ENCODE results near the gene PPP1R8.

PPP1R8 gene

DNA sequence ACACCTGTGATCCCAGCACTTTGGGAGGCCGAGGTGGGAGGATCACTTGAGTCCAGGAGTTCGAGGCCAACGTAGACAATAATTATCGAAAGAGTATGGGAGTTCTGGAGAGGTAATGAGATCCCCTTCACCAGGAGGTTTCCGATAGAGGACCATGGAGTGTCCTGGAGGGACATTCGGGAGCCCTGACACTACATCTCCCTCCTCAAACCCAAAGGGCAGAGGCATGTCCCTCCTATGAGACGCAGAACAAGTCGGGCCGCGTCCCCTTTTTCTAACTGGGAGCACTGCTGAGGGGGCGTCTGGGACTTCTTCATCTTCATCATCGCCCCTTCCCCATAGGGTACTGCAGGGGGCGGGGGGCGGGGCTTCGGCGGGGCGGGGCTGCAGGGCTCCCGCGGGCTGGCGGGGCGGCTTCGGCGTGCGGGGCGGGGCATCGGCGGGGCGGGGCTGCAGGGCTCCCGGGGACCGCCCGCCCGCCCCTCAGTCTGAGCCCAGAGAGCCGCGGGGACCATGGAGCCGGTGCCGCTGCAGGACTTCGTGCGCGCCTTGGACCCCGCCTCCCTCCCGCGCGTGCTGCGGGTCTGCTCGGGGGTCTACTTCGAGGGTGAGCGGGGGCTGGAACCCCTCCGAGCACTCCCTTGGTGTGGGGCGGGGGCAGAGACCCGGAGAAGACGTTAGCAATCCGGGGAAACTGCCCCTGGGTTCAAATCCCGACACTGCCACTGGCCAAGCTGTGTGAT is 41.6 kb downstream of the PPP1R8 start, which contains the start of gene THEMIS2:
THEMIS2 (plus strand) TSS at position 486 of the 743 bp plus-strand sequence; CDS start at position 514, 28 bp downstream.
- Mint-ChIP-seq H3K27ac (peak within 1 kb of the TSS; percentile 100), H3K4me1 (peaks cover 38% of the 10 kb centered on the region), H3K36me3 (peaks cover 6% of the 10 kb centered on the region), H3K4me3 (peak within 1 kb of the TSS; percentile 98), H3K9me3 (no peaks in the 10 kb centered on the region), H3K27me3 (no peaks in the 10 kb centered on the region)
- DNase-seq (ENCODE audit: low spot score in 2 of 2): peak; percentile 64 to 65
- peak; percentile 57 for ATAC-seq (ENCODE audit: low read depth)

DNA sequence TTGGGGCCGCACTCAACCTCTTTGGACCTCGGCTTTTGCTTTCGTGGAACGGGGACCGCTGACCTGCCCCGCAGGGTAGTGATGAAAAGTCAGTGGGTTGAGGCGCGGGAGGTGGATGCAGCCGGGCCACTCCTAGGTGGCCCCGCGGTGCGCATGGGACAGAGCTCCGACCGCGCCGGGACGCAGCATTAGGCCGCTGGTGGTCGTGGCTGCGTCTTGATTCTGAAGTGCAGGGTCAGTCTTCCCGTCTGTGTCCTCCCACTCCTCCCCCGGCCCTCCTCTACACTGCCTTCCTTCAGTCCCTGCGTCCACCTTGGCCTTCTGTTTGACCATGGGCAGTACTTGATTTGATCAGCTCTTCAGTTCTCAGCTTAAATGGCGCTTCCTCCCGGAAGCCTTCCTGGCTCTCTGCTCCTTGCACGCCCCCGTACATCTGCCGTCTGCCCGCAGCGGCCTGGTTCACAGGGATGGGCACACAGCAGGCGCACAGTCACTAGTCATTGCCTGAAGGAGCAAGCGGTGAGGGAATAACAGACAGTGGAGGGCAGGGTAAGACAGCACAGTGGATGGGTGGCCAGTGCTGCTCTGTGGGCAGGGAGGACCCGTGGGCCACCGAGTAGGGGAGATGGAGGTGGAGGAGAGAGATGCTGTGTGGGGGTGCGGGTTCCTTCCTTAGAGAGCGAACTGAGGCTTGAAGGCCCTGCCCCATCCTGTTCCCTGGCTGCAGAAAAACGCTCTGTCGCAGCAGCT is 42.4 kb downstream of the PPP1R8 start:
- ATAC-seq (ENCODE audit: low read depth) (no peak), DNase-seq (ENCODE audit: low spot score in 2 of 2) (no peak)
- Mint-ChIP-seq H3K36me3 (peaks cover 6% of the 10 kb centered on the region), H3K9me3 (no peaks in the 10 kb centered on the region), H3K27ac (peak overlapping the region; percentile 100), H3K27me3 (no peaks in the 10 kb centered on the region), H3K4me1 (peaks cover 38% of the 10 kb centered on the region), H3K4me3 (peak overlapping the region; percentile 98)

- H3K36me3 Mint-ChIP-seq: peaks cover 14% of the 10 kb centered on the region
- H3K9me3 Mint-ChIP-seq: no peaks in the 10 kb centered on the region
- peak overlapping the region; percentile 100 for H3K27ac Mint-ChIP-seq
- peaks cover 41% of the 10 kb centered on the region for H3K4me1 Mint-ChIP-seq
- ATAC-seq (ENCODE audit: low read depth): no peak
- DNase-seq (ENCODE audit: low spot score in 2 of 2): no peak
- peak overlapping the region; percentile 98 for H3K4me3 Mint-ChIP-seq
- no peaks in the 10 kb centered on the region for H3K27me3 Mint-ChIP-seq
These were observed 43.2 kb downstream of the PPP1R8 start for GRCh38 chr1:27873671-27874384.

GRCh38 chr1:27876341-27877114 is 45.9 kb downstream of the PPP1R8 start:
- ATAC-seq (ENCODE audit: low read depth): no peak

DNA sequence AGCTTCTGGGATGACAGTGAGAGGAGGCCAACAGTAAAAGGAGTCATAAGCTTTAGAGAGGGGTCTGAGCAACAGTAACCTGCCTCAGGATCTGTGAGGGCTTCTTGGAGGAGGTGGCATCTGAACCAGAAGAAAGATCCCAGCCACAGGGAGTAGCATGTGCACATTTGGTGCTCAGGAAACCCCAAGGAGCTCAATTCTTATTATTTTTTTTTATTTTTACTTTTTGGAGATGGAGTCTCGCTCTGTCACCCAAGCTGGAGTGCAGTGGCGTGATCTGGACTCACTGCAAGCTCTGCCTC is 46.5 kb downstream of the PPP1R8 start:
- ATAC-seq (ENCODE audit: low read depth) (no peak), DNase-seq (ENCODE audit: low spot score in 2 of 2) (no peak)
- peaks cover 28% of the 10 kb centered on the region for H3K36me3 Mint-ChIP-seq
- no peaks in the 10 kb centered on the region for H3K27me3 Mint-ChIP-seq
- peak overlapping the region; percentile 100 for H3K27ac Mint-ChIP-seq
- H3K9me3 Mint-ChIP-seq: no peaks in the 10 kb centered on the region
- H3K4me3 Mint-ChIP-seq: peak overlapping the region; percentile 27
- peaks cover 38% of the 10 kb centered on the region for H3K4me1 Mint-ChIP-seq

More at GRCh38 chr1:27876341-27877114, 45.9 kb downstream of the PPP1R8 start:
- Mint-ChIP-seq H3K36me3 (peaks cover 23% of the 10 kb centered on the region), H3K4me3 (peak overlapping the region; percentile 27), H3K27me3 (no peaks in the 10 kb centered on the region), H3K27ac (peak overlapping the region; percentile 100), H3K4me1 (peaks cover 41% of the 10 kb centered on the region), H3K9me3 (no peaks in the 10 kb centered on the region)
- no peak for DNase-seq (ENCODE audit: low spot score in 2 of 2)

DNA sequence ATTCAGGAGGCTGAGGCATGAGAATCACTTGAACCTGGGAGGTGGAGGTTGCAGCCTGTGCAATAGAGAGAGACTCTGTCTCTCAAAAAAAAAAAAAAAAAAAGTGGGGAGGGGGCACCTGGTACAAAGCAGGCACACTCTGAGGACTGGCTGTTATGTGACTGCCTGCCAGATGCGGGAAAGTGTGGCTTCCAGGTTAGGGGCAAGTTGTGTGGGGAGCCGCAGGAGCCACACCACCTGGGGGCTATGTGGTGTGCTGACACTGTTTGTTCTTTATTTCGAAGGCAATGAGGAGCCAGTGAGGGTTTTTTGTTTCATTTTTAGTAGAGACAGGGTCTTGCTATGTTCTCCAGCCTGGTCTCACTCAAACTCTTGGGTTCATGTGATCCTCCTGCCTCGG is 47.5 kb downstream of the PPP1R8 start:
- Mint-ChIP-seq H3K27me3 (no peaks in the 10 kb centered on the region), H3K9me3 (no peaks in the 10 kb centered on the region), H3K4me3 (no peak overlapping the region), H3K27ac (peak overlapping the region; percentile 43), H3K36me3 (peaks cover 30% of the 10 kb centered on the region), H3K4me1 (peaks cover 39% of the 10 kb centered on the region)
- DNase-seq (ENCODE audit: low spot score in 2 of 2) (no peak), ATAC-seq (ENCODE audit: low read depth) (no peak)

DNA sequence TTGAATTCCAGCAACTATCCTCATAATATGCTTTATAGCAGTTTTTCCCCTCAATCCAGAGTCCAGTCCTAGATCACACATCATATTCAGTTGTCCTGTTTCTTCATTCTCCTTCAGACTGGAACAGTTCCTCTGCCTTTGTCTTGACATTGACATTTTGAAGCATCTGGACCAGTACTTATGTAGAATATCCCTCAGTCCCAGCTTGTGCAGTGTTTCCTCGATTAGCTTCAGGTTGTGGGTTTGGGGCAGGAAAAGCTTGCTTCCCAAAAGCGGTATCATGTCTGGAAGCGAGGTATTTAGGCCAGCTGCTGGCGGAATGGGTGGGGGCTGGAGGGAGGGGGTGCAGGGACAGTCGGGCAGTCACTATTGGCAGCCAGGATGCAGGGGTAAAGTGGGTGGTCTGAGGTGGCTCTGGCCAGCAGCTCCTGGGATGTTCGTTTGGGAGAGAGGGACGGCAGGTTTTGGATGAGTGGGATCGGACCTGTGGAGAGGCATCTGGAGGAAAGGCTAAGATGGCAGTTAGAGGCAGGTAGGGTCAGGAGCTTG is 48.3 kb downstream of the PPP1R8 start:
- H3K9me3 Mint-ChIP-seq: no peaks in the 10 kb centered on the region
- ATAC-seq (ENCODE audit: low read depth) (no peak), DNase-seq (ENCODE audit: low spot score in 2 of 2) (no peak)
- no peak overlapping the region for H3K4me3 Mint-ChIP-seq
- peaks cover 41% of the 10 kb centered on the region for H3K4me1 Mint-ChIP-seq
- peaks cover 35% of the 10 kb centered on the region for H3K36me3 Mint-ChIP-seq
- H3K27ac Mint-ChIP-seq: peak overlapping the region; percentile 43
- H3K27me3 Mint-ChIP-seq: no peaks in the 10 kb centered on the region

GRCh38 chr1:27879374-27880082 is 48.9 kb downstream of the PPP1R8 start:
- Mint-ChIP-seq H3K4me1 (peaks cover 46% of the 10 kb centered on the region), H3K27me3 (no peaks in the 10 kb centered on the region), H3K4me3 (peak overlapping the region; percentile 21), H3K27ac (no peak overlapping the region), H3K36me3 (peaks cover 35% of the 10 kb centered on the region), H3K9me3 (no peaks in the 10 kb centered on the region)
- ATAC-seq (ENCODE audit: low read depth) (no peak), DNase-seq (ENCODE audit: low spot score in 2 of 2) (no peak)

- DNase-seq (ENCODE audit: low spot score in 2 of 2): no peak
- no peaks in the 10 kb centered on the region for H3K9me3 Mint-ChIP-seq
- H3K4me1 Mint-ChIP-seq: peaks cover 50% of the 10 kb centered on the region
- H3K36me3 Mint-ChIP-seq: peaks cover 36% of the 10 kb centered on the region
- H3K27me3 Mint-ChIP-seq: no peaks in the 10 kb centered on the region
- ATAC-seq (ENCODE audit: low read depth): no peak
- peak overlapping the region; percentile 95 for H3K27ac Mint-ChIP-seq
- no peak overlapping the region for H3K4me3 Mint-ChIP-seq
These were observed 51.9 kb downstream of the PPP1R8 start for GRCh38 chr1:27882543-27882903.

DNA sequence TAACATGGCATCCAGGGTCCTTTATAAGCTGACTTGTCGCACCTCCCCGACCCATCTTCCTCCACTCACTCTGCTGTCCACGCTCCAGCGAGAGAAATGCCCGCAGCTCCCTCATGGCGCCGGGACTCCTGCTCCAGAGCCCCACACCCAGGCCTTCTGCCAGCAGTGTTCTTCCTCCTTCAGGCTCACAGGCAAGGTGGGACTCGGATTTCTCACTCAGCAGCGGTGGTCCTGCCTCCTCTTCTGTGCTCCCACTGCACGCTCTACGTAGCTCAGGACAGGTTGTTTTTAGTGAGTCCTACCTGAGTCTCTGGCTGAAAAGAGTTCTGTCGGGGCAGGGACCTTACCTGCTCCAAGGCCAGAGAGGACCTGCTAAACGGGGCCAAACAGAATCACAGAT is 53.0 kb downstream of the PPP1R8 start:
- Mint-ChIP-seq H3K36me3 (peaks cover 31% of the 10 kb centered on the region), H3K4me1 (peaks cover 51% of the 10 kb centered on the region), H3K4me3 (no peak overlapping the region), H3K27ac (peak overlapping the region; percentile 95), H3K27me3 (no peaks in the 10 kb centered on the region), H3K9me3 (no peaks in the 10 kb centered on the region)
- no peak for DNase-seq (ENCODE audit: low spot score in 2 of 2)
- ATAC-seq (ENCODE audit: low read depth): no peak

DNA sequence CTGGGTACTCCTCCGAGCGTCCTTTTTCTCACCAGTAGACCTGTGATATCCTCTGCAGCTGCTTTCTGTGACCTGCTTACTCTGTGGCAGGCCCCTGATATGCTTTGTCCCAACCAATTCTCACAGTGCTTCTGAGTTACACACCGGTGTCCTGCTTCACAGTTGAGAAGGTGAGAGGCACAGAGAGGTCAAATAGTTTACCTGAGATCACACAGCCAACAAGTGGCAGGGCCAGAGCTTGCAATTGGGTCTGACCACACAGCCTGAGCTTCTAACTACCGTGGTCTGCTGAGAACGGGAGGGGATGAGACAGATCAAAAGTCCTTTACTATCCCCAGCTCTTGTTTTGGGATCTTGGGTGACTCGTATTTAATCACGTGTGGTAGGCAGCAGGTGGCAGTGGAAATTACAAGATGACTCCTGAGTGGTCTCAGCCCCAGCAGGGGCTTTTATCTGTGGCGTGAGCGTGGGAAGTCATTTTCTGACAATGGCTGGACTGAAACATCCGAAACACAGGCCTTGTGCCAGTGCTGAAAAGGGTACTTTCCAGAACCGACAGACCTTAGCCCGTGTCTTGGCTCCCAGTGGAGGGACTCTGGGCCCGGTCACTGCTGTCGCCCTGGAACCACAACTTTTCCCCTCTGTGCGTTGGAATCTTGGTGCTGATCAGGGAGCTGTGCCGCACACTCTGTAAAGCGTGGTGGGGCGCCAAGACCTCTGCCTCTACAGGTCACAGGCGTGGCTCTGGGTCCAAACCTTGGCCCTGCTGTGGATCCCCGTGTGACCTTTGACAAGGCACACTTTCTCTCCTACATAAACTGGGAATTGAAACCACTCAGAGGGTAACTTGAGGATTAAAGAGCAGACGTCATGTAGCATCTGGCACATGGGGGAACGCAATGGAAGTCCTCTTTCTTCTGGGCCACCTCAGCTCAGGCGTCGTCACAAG is 53.7 kb downstream of the PPP1R8 start:
- Mint-ChIP-seq H3K27me3 (no peaks in the 10 kb centered on the region), H3K36me3 (peaks cover 26% of the 10 kb centered on the region), H3K4me3 (peak overlapping the region; percentile 51), H3K9me3 (no peaks in the 10 kb centered on the region), H3K27ac (peak overlapping the region; percentile 95), H3K4me1 (peaks cover 44% of the 10 kb centered on the region)
- DNase-seq (ENCODE audit: low spot score in 2 of 2) (no peak), ATAC-seq (ENCODE audit: low read depth) (peak; percentile 71)

- H3K27ac Mint-ChIP-seq: peak overlapping the region; percentile 95
- ATAC-seq (ENCODE audit: low read depth) (no peak), DNase-seq (ENCODE audit: low spot score in 2 of 2) (no peak)
- peaks cover 45% of the 10 kb centered on the region for H3K4me1 Mint-ChIP-seq
- peak overlapping the region; percentile 50 for H3K4me3 Mint-ChIP-seq
- H3K27me3 Mint-ChIP-seq: no peaks in the 10 kb centered on the region
- peaks cover 21% of the 10 kb centered on the region for H3K36me3 Mint-ChIP-seq
- H3K9me3 Mint-ChIP-seq: no peaks in the 10 kb centered on the region
These were observed 54.5 kb downstream of the PPP1R8 start for GRCh38 chr1:27885114-27885528.

All from memory B cell (primary cell).